HG03139 (cell line): Measurements from ENCODE around the gene GABRQ.
"Not testable (repeated sequence)": the region's sequence is repeated elsewhere in the genome, so short reads cannot be mapped to it uniquely, and the experiment has no call there.

ENCODE experiments used
- ATAC-seq: cut with Tn5 transposase; IDR thresholded peaks from one replicate; pipeline ENCODE4 v1.9.1; 2021; ENCODE audit not compliant: unreplicated experiment

GABRQ gene

DNA sequence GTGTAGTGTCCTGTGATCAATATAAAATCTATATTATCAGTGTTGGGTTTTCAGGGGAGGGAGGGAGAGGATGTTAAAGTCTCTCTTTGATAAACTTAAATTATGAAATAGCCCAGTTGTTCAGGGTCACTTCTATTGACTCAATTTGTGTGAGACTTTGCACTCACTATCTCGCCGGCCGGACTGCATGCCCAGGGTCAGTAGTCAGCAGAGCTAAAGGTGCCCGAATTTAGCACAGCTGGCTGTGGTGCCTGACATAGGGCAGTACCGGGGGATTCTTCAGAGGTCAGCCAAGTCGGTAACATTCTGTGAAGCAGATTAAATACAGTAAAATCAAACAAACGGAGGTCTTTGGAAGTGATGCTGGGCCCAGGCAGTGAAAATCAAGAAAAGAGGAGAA, 19.2 kb downstream of the GABRQ start:
- no peak for ATAC-seq

DNA sequence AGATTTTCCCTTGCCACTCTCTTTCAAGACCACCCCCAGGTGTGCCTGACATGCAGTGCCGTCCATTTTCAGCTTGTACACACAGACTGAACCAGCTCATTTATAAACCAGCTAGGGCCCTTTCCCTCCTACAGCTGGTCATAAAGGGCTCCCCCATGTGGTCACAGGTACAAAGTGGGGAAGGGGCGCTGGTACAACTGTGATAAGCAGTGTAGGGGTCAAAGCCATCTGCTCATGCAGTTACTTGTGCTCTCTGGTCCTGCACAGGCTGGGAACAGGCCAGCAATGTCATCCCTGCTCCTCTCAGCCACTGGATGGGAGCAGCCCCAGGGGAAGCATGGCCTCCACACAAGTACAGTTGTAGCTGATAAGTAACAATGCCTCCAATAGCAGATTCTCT, 20.6 kb downstream of the GABRQ start:
- no peak for ATAC-seq

DNA sequence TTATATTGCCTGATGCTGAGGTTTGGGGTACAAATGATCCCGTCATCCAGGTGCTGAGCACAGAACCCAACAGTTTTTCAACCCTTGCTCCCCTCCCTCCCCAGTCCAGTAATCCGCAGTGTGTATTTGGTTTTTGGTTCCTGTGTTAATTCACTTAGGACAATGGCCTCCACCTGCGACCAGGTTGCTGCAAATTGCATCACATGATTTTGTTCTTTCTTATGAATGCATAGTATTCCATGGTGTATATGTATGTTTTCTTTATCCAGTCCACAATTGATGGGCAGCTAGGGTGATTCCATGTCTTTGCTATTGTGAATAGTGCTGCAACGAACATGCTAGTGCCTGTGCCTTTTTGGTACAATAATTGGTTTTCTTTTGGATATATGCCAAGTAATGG, 25.4 kb downstream of the GABRQ start:
- ATAC-seq, result no peak

DNA sequence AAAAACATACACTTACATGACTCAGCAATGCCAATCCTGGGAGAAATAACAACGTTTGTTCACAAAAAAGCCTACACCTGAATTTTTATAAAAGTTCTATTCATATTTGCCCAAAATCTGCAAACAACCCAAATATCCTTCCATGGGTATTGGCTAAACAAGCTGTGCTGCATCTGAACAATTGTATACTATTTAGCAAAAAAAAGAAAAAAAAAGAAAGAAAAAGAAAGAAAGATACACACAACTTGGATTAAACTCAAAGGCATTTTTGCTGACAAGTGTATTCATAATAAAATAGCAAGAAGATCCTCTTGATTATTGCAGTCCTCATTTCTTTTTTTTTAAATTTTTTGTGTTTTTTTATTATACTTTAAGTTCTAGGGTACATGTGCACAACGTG, 36.4 kb downstream of the GABRQ start:
- ATAC-seq, result no peak

DNA sequence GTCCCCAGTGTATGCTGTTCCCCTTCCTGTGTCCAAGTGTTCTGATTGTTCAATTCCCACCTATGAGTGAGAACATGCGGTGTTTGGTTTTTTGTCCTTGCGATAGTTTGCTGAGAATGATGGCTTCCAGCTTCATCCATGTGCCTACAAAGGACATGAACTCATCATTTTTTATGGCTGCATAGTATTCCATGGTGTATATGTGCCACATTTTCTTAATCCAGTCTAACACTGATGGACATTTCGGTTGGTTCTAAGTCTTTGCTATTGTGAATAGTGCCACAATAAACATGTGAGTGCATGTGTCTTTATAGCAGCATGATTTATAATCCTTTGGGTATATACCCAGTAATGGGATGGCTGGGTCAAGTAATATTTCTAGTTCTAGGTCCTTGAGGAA, 37.0 kb downstream of the GABRQ start:
- not testable (repeated sequence) for ATAC-seq

DNA sequence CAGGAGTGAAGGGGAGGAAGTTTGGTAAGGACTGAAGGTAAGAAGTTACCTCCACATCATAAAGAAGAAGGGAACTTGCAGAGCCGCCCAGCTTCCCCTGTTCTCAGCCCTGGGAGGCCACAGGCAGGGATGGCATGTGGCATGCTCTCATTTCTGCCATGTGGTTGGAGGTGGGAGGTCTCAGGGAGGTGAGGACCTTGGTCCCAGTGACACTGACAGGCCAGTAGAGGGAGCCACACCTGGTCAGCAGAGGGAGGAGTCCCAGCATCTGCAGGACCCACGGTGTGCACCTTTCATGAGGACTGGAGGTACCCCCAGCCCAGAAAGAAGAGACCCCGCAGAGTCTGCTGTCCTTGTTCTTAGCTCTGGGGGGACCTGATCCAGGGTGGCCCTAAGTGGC, 43.3 kb downstream of the GABRQ start:
- peak; percentile 77 for ATAC-seq

DNA sequence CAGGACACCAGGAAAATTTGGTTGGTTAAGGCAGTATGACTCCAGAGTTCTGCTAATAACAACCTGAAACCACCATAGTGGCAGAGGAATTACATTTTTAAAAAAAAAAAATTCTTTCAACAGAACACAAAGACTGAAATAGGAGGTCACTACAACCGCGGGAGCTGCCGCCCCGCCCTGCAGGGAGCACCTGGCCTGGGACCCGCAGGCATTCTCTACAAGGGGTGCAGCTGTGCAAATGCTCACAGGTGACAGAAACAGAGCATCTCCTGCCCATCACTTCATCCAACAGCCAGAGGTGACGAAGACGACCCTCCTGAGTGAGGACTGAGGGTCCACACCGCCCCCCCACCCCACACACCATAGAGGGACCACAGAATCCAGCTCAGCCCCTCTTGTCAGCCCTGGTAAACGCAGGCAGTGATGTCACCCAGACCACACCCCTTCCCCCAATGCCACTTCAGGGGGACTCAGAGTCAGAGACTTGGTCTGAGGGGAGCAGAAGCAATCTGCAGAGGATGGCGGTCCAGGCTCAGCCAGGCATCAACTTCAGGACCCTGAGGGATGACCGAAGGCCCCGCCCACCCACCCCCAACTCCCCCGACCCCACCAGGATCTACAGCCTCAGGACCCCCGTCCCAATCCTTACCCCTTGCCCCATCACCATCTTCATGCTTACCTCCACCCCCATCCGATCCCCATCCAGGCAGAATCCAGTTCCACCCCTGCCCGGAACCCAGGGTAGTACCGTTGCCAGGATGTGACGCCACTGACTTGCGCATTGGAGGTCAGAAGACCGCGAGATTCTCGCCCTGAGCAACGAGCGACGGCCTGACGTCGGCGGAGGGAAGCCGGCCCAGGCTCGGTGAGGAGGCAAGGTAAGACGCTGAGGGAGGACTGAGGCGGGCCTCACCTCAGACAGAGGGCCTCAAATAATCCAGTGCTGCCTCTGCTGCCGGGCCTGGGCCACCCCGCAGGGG, 60.5 kb downstream of the GABRQ start, which contains the start of gene MAGEA3:
Gene MAGEA3 (plus strand): TSS at position 843 of the 980 bp plus-strand sequence. CDS start 2,039 bp downstream, outside the sequence.
- ATAC-seq, result not testable (repeated sequence)

DNA sequence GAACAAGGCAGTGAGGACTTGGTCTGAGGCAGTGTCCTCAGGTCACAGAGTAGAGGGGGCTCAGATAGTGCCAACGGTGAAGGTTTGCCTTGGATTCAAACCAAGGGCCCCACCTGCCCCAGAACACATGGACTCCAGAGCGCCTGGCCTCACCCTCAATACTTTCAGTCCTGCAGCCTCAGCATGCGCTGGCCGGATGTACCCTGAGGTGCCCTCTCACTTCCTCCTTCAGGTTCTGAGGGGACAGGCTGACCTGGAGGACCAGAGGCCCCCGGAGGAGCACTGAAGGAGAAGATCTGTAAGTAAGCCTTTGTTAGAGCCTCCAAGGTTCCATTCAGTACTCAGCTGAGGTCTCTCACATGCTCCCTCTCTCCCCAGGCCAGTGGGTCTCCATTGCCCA, 62.7 kb downstream of the GABRQ start:
- not testable (repeated sequence) for ATAC-seq

DNA sequence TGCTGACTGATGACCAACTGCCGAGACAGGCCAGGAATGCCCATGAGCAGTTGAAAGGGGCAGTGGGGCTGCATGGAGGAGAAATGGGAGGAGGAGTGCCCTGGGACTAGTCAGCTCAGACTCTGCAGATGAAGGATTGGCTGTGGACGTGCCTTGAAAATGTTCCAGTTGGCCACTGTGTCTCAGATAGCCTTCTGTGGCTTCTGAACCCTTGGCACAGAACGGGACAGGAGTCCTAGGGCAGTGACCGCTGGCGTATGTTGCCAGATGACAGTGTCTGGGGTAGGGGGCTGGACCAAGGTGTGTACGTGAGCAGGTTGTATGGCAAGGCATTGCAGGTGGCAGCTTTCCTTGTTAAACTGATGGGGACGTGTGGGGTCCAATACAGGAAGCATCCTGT, 68.8 kb downstream of the GABRQ start:
- ATAC-seq, result not testable (repeated sequence)
